GM19372 (cell line): ENCODE measurements around the gene ST3GAL3.

ENCODE experiments used
- ATAC-seq: cut with Tn5 transposase; IDR thresholded peaks from one replicate; pipeline ENCODE4 v1.9.1; 2021; ENCODE audit warnings: mild to moderate bottlenecking, low read depth, moderate library complexity; ENCODE audit not compliant: unreplicated experiment

The ST3GAL3 gene

GRCh38 chr1:43783096-43783670 lies 75.8 kb downstream of the ST3GAL3 start:
- no peak for ATAC-seq

DNA sequence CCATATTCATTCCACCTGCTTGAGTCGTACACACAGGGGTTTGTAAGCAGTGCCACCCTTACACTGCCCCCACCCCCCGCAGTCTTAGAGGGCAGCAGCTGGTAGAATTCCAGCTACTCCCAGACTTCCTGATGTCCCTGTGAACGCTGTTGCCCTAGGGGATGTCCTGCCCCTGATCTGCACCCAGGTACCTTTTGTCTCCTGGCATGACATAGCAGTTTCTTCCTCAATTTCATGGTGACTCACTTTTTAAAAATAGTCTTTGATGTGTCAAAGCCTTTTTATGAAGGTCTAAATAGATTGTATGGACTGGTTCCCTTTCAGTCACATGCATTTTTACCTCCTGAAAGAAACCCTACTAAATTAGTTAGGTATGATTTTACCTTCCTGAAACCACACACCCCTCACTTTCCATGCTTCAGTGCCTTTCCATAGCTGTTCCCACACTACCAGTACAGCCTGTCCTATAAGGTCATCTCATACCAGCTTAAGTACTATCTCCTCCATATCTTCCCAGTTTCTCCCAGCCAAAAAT lies 76.4 kb downstream of the ST3GAL3 start:
- ATAC-seq = no peak

DNA sequence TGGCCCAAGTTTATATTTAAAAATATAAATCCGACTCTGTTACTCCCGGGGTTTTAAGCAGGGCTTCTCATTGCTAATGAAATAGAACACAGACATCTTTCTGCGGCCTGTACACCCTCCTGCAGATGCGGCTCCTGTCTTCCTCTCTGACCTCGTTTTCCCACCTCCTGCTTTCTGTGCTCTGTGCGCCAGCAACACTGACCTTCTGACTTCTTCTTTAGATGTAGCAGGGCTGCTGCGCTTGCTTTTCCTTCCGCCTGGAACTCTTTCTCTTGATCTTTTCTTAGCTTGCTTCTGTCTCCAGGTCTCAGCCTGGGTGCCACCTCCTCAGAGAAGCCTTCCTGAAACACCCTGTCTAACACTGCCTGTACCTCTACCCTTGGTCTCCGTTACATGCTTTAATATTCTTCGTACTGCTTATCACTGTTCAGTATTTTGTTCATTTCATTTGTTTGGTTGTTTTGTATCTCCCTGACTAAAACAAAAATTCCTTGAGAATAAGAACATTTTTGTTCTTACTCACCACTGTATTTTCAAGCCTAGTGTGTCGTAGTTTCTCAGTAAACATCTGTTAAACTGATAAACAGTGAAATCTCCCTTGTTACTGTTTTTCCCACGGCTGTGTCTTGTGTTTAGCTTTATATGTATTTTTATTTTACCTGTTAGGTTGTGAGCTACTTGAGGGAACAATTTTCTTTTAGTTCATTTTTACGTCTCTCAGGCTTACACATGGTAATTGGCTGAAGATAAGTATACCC lies 79.0 kb downstream of the ST3GAL3 start:
- ATAC-seq = no peak

DNA sequence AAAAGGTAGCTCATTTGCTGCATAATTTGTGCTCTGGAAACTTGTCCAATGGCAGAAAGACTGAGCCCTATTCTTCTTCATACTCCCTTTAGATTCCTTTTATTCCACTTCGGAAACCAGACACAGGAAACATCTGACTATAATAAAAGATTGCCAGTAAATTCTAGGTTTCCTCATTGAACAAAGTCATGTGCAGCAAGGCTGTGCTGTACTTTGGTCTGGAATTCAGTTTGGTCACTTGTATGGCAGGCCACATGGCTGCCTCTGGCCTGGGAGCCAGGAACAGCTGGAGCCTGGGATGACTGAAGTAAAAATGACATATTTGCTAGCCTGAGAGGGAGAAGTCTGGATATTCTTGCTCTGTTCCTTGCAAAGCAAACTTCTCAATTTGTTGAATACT lies 79.6 kb downstream of the ST3GAL3 start:
- no peak for ATAC-seq

DNA sequence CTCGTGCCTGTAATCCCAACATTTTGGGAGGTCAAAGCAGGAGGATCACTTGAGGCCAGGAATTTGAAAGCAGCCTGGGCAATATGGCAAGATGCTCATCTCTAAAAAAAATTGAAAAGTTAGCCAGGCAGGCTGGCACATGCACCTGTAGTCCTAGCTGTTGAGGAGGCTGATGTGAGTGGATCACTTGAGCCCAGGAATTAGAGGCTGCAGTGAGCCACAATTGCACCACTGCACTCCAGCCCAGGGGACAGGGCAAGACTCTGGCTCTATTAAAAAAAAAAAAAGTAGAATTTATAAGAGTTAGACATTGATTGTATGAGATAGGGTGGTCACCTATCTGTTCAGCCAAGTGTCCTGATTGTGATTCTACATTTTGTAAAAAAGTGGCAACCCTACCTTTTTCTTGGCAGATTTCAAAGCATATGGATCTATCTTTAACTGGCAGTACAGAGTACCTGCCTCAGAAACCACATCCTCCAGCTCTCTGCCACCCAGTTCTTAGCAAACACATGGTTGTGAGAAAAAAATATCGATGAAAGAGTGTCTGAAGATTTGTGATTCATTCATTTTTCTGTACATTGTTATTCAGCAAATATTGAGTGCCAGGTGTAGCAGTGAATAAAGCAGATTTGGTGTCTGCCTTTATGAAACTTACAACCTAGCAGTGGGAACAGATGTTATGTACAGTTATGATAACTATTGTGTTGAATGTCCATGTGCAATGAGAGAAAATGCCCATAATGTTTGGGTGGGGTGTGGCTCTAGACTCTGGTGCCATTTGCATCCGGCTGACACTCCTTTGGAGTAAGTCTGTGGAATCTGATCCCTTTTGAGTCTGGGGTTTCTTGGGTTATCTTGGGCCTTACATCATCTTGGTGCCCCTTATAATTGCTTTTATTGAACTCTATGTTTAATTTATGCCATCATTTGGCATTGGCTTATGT lies 82.5 kb downstream of the ST3GAL3 start:
- no peak for ATAC-seq

- no peak for ATAC-seq
Measured at GRCh38 chr1:43791243-43791642, 83.9 kb downstream of the ST3GAL3 start.

DNA sequence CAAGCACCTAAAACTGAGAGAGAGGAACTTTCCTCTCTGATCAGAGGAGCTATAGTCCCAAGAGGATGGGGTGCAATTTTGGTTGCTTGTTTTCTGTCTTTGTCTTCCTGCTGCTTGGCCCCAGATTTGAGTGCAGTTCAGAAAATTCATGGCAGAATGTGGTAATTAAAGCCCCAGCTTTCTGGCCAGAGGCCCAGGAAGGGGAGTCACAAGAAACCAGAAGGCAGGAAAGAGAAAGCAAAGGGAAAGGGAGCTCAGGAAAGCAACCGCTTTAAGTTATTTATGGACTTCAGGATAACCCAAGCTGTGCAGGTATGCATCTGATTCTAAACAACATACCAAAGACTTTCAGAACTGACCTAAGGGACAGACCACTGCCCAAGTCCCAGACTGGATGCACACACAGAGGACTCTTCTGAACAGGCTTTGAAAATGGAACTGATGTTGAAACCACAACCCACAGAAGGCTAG lies 88.8 kb downstream of the ST3GAL3 start:
- no peak for ATAC-seq

DNA sequence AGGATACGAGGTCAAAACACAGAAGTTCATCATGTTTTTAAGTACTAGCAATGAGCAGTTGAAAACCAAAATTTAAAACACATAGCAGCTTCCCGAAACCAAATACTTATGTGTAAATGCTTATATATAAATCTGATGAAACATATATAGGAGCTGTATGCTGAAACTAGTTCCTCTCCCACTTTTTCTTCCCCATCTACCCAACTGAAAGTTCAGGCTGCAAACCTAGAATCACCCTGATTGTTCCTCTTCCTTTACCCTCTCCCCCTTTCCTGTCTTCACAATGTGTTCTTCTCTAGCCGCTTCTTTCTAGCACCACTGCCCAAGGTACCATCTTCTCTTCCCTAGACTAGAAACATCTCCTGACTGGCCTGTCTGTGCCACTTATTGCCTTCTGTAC lies 90.6 kb downstream of the ST3GAL3 start:
- ATAC-seq = no peak

DNA sequence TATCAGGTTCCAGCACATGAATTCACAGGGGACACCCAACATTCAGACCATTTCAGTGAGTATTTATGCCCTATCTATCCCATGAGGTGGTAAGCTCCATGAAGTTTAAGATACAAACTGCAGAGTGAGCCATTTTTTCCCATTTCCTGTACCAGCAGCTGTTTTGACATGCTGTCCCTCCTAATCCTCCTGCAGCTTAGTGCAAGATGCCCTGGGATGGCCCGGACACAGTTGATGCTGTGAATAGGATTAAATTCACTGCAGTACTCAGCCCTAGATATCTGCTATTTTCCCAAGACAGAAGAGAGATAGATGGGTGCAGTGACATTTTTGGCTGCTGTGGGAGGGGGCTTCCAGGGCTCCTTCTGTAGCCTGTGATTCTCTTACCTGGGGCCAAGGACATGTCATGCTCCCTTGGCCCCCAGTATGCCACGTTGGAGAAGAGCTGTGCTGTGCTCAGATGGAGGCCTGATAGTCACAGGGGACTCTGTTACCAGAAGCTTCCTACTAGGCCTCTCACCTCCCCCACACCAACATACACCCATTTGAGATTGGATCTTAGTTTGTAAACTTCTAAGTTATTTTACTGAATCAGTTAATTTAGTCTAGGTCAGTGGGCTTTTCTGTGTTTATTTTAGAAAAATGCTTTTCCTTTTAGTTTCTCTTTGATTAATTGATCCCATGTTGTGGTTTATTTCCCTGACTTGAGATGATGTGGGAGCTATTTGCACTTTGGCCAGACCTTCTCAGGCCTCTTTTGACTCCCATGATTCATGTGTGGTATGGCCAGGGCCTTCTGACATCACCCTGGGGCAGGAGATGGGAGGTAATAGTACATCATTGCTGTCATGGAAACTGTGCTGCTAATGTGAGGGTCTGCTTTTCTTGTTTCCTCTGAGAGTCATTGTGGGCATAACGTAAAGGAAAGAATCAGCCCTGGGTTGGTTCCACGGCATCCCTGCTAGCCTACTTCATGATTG lies 92.6 kb downstream of the ST3GAL3 start:
- no peak for ATAC-seq

DNA sequence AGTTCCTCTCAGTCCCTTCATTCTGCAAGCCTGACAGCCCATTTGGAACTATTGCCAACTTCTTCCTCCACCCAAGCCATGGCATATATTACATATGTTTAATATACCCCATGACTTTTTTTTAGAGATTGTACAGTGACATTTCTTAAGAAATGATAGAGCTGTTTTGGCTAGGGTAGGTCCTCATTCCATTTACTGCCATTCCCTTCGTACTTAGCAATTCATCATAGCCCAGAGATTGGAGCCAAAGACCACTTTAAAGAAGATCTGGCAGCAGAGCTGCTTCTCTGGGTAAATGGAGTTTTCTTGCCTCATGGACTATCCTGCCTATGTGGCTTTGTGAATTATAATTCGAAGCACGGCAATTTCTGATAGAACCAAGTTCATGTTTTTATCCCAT lies 93.4 kb downstream of the ST3GAL3 start:
- no peak for ATAC-seq

DNA sequence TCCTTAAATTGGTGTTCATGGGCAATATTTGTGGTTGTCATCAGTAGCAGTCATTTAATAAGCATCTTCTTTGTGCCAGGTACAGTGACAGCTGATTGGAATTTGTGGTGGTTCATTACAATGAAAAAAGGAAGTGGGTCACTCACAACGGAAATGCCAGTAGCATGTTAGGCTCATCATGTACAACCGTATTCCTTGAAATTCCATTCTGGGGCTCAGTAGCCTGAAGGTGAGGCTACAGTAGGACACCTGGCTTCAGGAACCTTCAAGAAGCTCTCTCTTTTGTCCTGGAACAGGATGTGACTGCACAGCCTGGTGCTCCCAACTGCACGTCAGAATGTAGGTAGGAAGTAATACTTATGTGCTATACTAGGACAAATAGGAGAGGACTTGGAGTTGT lies 93.9 kb downstream of the ST3GAL3 start:
- no peak for ATAC-seq

GRCh38 chr1:43802356-43802980 lies 95.1 kb downstream of the ST3GAL3 start:
- ATAC-seq = no peak

- ATAC-seq = no peak
Measured at GRCh38 chr1:43803105-43803504, 95.8 kb downstream of the ST3GAL3 start.

DNA sequence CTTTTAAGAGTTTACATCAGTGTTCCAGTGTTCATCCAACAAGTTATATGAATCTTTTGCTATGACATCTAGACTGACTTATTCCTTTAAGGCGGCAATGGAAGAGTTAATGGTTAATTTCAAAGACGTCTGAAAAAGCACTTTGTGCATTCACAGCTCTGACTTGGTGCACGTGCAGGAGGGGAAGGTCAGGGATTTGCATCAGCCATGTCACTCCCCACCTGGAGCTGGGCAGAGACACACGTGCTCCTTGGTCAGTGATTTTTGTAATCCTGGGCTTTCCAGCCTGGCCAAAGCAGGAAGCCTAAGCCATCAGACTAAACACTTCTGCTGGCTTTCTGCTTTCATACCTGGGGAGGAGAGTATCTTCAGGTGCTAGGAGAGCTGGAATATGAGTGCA lies 96.3 kb downstream of the ST3GAL3 start:
- ATAC-seq = no peak

DNA sequence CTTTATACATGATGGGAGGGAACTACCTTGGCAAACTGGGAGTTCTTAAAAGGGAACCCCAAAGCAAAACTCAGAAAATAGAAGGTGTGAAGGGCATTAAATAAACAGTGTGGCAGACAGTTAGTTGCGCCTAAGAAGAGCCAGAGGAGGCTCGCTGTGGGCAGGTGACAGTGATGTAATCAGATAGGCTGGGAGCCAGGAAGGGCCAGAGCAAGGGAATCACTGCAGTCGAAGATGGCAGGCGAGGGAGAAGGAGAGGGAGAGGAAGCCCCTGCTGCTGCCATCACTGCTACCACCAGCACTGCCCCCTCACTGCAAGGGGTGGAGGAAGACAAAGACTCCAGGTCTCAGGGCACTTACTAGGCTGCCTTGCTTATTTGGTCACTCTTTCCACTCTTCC lies 97.2 kb downstream of the ST3GAL3 start:
- ATAC-seq = no peak

DNA sequence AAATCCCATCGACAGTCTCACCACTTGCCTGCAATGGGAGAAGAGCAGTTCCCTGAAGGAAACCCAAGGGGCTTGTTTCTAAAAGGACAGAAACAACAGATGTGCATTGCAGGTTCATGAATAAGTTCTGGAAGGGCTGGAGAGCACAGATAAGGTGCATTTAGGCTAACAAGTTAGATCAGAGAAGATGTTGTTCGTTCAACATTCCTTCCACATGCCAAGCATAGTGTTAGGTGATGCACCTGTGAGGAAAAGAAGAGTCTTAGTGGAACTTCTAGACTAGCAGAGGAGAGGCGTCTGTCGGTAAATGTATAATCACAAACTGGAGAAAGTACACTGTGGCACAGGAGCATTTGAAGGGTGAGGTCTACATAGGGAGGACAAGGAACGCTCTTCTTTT lies 98.0 kb downstream of the ST3GAL3 start:
- no peak for ATAC-seq

DNA sequence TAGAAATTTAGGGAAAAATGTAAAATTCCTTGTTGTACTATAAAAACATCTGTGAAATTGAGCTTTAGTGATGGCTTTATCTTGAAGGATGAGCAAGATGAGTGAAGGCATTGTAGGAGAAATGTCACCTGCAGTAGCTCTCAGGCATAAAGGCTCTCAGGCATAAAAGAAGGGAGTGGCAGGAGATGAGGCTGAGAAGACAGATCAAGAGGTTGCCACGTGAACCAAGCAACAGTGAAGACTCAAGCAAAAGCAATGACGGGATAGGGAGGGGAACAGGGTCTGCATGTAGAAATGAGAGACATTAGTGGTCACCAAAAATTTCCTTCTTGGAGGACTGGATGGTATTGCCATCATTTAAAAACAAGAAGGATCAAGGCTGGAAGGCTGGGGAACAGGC lies 98.8 kb downstream of the ST3GAL3 start:
- no peak for ATAC-seq

DNA sequence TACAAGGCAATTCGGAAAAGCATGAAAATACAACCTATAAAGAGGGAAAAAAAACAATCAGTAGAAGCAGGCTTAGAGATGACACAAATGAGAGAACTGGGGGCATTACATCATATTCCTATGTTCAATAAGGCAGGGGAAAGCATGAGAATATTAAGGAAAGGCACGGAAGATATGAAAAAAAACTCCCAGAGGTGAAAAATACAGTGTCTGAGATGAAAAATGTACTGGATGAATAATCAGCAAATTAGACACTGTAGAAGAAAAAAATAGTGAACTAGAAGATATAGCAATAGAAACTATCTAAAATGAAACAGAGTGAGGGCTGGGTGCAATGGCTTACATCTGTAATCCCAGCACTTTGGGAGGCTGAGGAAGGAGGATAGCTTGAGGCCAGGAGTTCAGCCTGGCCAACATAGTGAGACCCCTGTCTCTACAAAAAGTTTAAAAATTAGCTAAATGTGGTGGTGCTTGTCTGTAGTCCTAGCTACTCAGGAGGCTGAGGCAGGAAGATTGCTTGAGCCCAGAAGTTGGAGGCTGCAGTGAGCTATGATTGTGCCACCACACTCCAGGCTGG lies 101.8 kb downstream of the ST3GAL3 start:
- no peak for ATAC-seq

DNA sequence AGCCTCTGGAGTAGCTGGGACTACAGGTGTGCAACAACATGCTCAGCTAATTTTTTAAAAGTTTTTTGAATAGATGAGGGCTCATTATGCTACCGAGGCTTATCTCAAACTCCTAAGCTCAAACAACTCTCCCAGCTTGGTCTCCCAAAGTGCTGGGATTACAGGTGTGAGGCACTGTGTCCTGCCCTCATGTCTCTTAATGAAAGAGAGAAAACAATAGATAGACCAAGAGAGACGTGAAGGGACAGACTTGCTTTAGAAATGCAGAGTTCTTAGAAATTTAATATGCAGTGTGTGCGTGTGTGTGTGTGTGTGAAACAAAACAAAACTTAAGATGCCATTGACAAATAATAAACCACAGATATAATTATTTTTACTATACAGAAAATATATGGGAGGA lies 105.2 kb downstream of the ST3GAL3 start:
- no peak for ATAC-seq
